ENCODE measurements around the gene BRME1.

Gene BRME1

DNA sequence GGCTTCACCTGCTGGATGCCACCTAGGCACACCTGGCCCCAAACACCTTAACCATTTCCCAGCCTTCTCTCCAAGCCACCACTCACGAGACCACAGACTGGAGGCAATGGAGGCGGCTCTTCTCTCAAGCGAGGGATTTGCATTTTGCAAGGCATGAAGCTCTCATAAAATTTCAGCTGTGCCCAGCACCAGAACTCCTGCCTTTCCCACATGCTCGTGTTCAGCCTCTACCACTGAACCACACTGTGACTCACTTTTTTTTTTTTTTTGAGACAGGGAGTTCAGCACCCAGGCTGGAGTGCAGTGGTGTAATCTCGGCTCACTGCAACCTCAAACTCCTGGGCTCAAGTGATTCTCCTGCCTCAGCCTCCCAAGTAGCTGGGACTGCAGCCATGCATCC lies 18.4 kb downstream of the BRME1 start:
- no peak overlapping the region for H3K4me3 ChIP-seq (ENCODE audit: low read depth, low read length)
- H3K14ac ChIP-seq (ENCODE audit: low read length), result no peak overlapping the region
- H3K23ac ChIP-seq (ENCODE audit: low read length), result no peak overlapping the region
- no peak overlapping the region for H4K12ac ChIP-seq (ENCODE audit: low read depth, low read length)
- no peak overlapping the region for H2BK5ac ChIP-seq (ENCODE audit: low read depth, low read length, poor library complexity)
- H3K4me1 ChIP-seq (ENCODE audit: control insufficient read depth in 1 of 2, insufficient read depth in 2 of 2, low read length in 2 of 2), result peaks cover 4% of the 10 kb centered on the region in 2 experiments
- H3K18ac ChIP-seq (ENCODE audit: low read length), result no peak overlapping the region
- no peak for DNase-seq
- no peaks in the 10 kb centered on the region for H3K36me3 ChIP-seq (ENCODE audit: control insufficient read depth in 1 of 2, insufficient read depth in 2 of 2, low read length in 2 of 2)
- no peaks in the 10 kb centered on the region for H3K79me2 ChIP-seq (ENCODE audit: control insufficient read depth, insufficient read depth, low read length, poor library complexity)
- no peak overlapping the region for H3K4ac ChIP-seq (ENCODE audit: low read depth, low read length)
- H3K79me1 ChIP-seq (ENCODE audit: low read length), result no peaks in the 10 kb centered on the region
- no peak overlapping the region for H2AFZ ChIP-seq (ENCODE audit: insufficient read depth, low read length, poor library complexity)
- H3K9ac ChIP-seq (ENCODE audit: low read length), result no peak overlapping the region
- H2BK120ac ChIP-seq (ENCODE audit: insufficient read depth, low read length, poor library complexity), result no peak overlapping the region
- no peak overlapping the region for H3K27ac ChIP-seq (ENCODE audit: low read depth, low read length)
- no peaks in the 10 kb centered on the region for H3K27me3 ChIP-seq (ENCODE audit: insufficient read depth, low read length)
- H4K91ac ChIP-seq (ENCODE audit: low read depth, low read length), result no peak overlapping the region
- WGBS (ENCODE audit: extremely low coverage, insufficient coverage, insufficient read length), result no CpG with 5 or more reads among the region's 5 CpGs
- H2BK12ac ChIP-seq (ENCODE audit: low read length), result no peak overlapping the region
- no peaks in the 10 kb centered on the region for H3K9me3 ChIP-seq (ENCODE audit: insufficient read depth, low read depth, low read length)
- no peak overlapping the region for H2AK5ac ChIP-seq (ENCODE audit: low read length)
- H4K8ac ChIP-seq (ENCODE audit: low read depth, low read length), result no peak overlapping the region
- H3K4me2 ChIP-seq (ENCODE audit: low read length), result no peak overlapping the region

DNA sequence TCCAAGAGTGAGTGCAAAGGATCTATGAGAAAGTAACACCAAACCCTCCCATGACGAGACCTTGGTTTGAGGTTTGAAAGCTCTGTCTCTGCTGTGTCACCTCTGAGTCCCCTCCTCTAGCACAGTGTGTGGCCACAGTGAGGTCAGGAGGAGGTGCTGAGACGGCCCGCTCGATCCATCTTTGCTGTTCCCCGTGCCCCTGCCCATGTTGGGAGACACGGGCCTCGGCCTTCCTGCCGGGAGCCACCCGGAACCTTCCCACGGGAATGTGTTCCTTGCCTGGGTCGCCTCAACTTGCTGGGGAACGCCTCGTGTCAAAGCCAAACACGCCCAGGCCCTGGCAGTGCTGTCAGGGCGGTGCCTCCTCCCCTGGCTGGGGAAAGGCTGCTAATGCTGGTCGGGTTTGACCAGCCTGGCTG lies 18.9 kb downstream of the BRME1 start:
- Histone ChIP-seq H3K23ac (ENCODE audit: low read length) (no peak overlapping the region), H2AK5ac (ENCODE audit: low read length) (no peak overlapping the region), H3K27ac (ENCODE audit: low read depth, low read length) (no peak overlapping the region), H3K27me3 (ENCODE audit: insufficient read depth, low read length) (no peaks in the 10 kb centered on the region), H3K9me3 (ENCODE audit: insufficient read depth, low read depth, low read length) (no peaks in the 10 kb centered on the region), H3K4me2 (ENCODE audit: low read length) (no peak overlapping the region), H3K4me1 (ENCODE audit: control insufficient read depth in 1 of 2, insufficient read depth in 2 of 2, low read length in 2 of 2) (peaks cover 4 to 5% of the 10 kb centered on the region in 2 experiments), H2BK5ac (ENCODE audit: low read depth, low read length, poor library complexity) (no peak overlapping the region), H3K36me3 (ENCODE audit: control insufficient read depth in 1 of 2, insufficient read depth in 2 of 2, low read length in 2 of 2) (no peaks in the 10 kb centered on the region), H3K14ac (ENCODE audit: low read length) (no peak overlapping the region), H3K79me2 (ENCODE audit: control insufficient read depth, insufficient read depth, low read length, poor library complexity) (no peaks in the 10 kb centered on the region), H4K12ac (ENCODE audit: low read depth, low read length) (no peak overlapping the region), H4K91ac (ENCODE audit: low read depth, low read length) (no peak overlapping the region), H3K18ac (ENCODE audit: low read length) (no peak overlapping the region), H4K8ac (ENCODE audit: low read depth, low read length) (no peak overlapping the region), H3K4me3 (ENCODE audit: low read depth, low read length) (no peak overlapping the region), H3K9ac (ENCODE audit: low read length) (no peak overlapping the region), H2BK12ac (ENCODE audit: low read length) (no peak overlapping the region), H2BK120ac (ENCODE audit: insufficient read depth, low read length, poor library complexity) (no peak overlapping the region), H2AFZ (ENCODE audit: insufficient read depth, low read length, poor library complexity) (no peak overlapping the region), H3K79me1 (ENCODE audit: low read length) (peaks cover under 1% of the 10 kb centered on the region), H3K4ac (ENCODE audit: low read depth, low read length) (no peak overlapping the region)
- WGBS (ENCODE audit: extremely low coverage, insufficient coverage, insufficient read length), result no CpG with 5 or more reads among the region's 16 CpGs
- no peak for DNase-seq

DNA sequence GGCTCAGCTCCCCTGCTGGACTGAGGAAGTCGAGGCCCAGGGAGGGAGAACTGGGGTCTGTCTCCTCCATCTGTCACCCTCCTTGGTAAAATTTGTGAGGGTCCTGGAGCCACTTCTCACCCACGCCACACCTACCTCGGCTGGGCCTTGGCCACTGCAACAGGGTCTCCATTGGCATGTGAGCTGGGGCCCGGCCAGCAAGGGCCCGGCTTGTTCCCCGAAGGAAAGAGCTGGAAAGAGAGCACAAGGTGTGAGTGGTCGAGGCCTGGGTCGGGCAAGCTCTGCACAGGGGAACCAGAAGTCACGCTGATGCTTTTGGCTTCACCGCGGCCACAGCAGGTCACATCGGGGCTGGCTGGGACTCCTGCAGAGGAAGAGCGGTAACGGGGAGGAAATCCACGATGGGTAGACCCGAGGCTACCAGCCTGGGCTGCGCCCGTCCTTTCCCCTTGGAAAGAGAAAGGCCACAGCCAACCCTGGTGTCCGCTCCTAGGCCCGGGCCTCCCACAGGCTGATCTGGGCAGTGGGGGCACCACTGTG lies 20.0 kb downstream of the BRME1 start:
- Histone ChIP-seq H3K18ac (ENCODE audit: low read length) (no peak overlapping the region), H4K8ac (ENCODE audit: low read depth, low read length) (no peak overlapping the region), H3K9ac (ENCODE audit: low read length) (no peak overlapping the region), H3K79me1 (ENCODE audit: low read length) (peaks cover 6% of the 10 kb centered on the region), H3K9me3 (ENCODE audit: insufficient read depth, low read depth, low read length) (no peaks in the 10 kb centered on the region), H4K12ac (ENCODE audit: low read depth, low read length) (no peak overlapping the region), H3K4me3 (ENCODE audit: low read depth, low read length) (no peak overlapping the region), H3K4me1 (ENCODE audit: control insufficient read depth in 1 of 2, insufficient read depth in 2 of 2, low read length in 2 of 2) (peaks cover 13 to 15% of the 10 kb centered on the region in 2 experiments), H3K27me3 (ENCODE audit: insufficient read depth, low read length) (no peaks in the 10 kb centered on the region), H4K91ac (ENCODE audit: low read depth, low read length) (no peak overlapping the region), H3K23ac (ENCODE audit: low read length) (no peak overlapping the region), H3K4me2 (ENCODE audit: low read length) (no peak overlapping the region), H2AK5ac (ENCODE audit: low read length) (no peak overlapping the region), H2BK120ac (ENCODE audit: insufficient read depth, low read length, poor library complexity) (no peak overlapping the region), H3K79me2 (ENCODE audit: control insufficient read depth, insufficient read depth, low read length, poor library complexity) (no peaks in the 10 kb centered on the region), H3K27ac (ENCODE audit: low read depth, low read length) (no peak overlapping the region), H3K4ac (ENCODE audit: low read depth, low read length) (no peak overlapping the region), H2BK12ac (ENCODE audit: low read length) (no peak overlapping the region), H2BK5ac (ENCODE audit: low read depth, low read length, poor library complexity) (no peak overlapping the region), H3K36me3 (ENCODE audit: control insufficient read depth in 1 of 2, insufficient read depth in 2 of 2, low read length in 2 of 2) (no peaks in the 10 kb centered on the region), H2AFZ (ENCODE audit: insufficient read depth, low read length, poor library complexity) (no peak overlapping the region), H3K14ac (ENCODE audit: low read length) (no peak overlapping the region)
- WGBS (ENCODE audit: extremely low coverage, insufficient coverage, insufficient read length), result no CpG with 5 or more reads among the region's 20 CpGs
- no peak for DNase-seq

DNA sequence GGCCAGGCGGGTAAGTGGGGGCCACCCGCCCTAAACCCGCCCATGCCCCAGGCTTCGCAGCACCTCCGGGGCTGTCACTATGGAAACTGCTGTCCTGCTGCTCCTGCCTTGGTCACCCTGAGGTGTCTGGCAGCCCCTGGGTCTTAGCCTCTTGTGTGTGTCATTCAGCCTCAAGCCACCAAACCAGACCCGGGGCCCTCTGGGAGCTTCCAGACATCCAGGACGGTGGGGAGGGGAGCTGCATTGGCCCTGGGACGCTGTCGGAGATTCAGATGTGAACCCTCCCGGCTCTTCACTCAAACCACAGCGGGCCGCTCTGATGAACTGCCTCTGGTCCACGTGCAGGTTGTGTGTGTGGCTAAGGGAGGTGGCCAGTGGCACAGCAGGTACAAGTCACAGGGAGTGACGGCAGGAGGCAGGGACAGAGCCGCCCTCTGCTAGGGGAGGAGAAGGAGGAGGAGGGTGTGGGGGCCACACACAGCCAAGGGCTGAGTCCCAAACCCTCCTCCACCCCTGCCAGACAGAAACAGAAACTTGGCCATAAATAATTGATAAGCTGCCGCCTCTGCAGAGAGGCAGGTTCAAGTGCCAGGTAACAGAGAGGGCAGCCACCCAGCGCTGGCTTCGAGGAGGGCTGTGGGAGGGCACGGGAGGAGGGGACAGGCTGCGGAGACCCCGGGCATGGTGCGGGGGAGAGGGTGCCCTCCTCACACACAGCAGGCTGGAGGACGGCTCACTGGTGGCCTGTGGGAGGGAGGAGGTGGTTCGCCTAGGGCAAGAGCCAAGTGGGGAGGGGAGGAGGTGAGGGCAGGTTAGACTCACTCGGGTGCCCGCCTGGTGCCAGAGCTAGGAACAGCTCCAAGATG lies 21.0 kb downstream of the BRME1 start:
- Histone ChIP-seq H3K14ac (ENCODE audit: low read length) (no peak overlapping the region), H3K4me1 (ENCODE audit: control insufficient read depth in 1 of 2, insufficient read depth in 2 of 2, low read length in 2 of 2) (peaks cover 20 to 22% of the 10 kb centered on the region in 2 experiments), H2AK5ac (ENCODE audit: low read length) (no peak overlapping the region), H3K9ac (ENCODE audit: low read length) (no peak overlapping the region), H2BK5ac (ENCODE audit: low read depth, low read length, poor library complexity) (no peak overlapping the region), H4K91ac (ENCODE audit: low read depth, low read length) (no peak overlapping the region), H3K4me2 (ENCODE audit: low read length) (no peak overlapping the region), H3K36me3 (ENCODE audit: control insufficient read depth in 1 of 2, insufficient read depth in 2 of 2, low read length in 2 of 2) (no peaks in the 10 kb centered on the region), H3K4me3 (ENCODE audit: low read depth, low read length) (no peak overlapping the region), H2BK120ac (ENCODE audit: insufficient read depth, low read length, poor library complexity) (no peak overlapping the region), H3K79me1 (ENCODE audit: low read length) (peaks cover 12% of the 10 kb centered on the region), H3K27me3 (ENCODE audit: insufficient read depth, low read length) (no peaks in the 10 kb centered on the region), H2AFZ (ENCODE audit: insufficient read depth, low read length, poor library complexity) (no peak overlapping the region), H4K12ac (ENCODE audit: low read depth, low read length) (no peak overlapping the region), H3K79me2 (ENCODE audit: control insufficient read depth, insufficient read depth, low read length, poor library complexity) (no peaks in the 10 kb centered on the region), H3K9me3 (ENCODE audit: insufficient read depth, low read depth, low read length) (no peaks in the 10 kb centered on the region), H4K8ac (ENCODE audit: low read depth, low read length) (no peak overlapping the region), H3K4ac (ENCODE audit: low read depth, low read length) (no peak overlapping the region), H3K27ac (ENCODE audit: low read depth, low read length) (no peak overlapping the region), H3K18ac (ENCODE audit: low read length) (no peak overlapping the region), H2BK12ac (ENCODE audit: low read length) (no peak overlapping the region), H3K23ac (ENCODE audit: low read length) (no peak overlapping the region)
- no peak for DNase-seq
- no CpG with 5 or more reads among the region's 26 CpGs for WGBS (ENCODE audit: extremely low coverage, insufficient coverage, insufficient read length)
